Activated T-cell treated with anti-CD3 and anti-CD28 coated beads for 4 hours (primary cell): Measurements from ENCODE around the gene THSD8.

ENCODE experiments used
- DNase-seq: peaks from one replicate; pipeline ENCODE4 v3.0.0-alpha.2; 2020

Gene THSD8

GRCh38 chr19:12801466-12802266 lies at the start of gene THSD8, which contains the start of gene PRDX2:
Gene THSD8, plus strand, starts transcription at chr19:12802069. Its CDS starts 3 bp downstream, at chr19:12802072.
Gene PRDX2, minus strand, starts transcription at chr19:12801800. Its CDS starts 539 bp downstream, at chr19:12801261.
- peak; percentile 45 for DNase-seq

- DNase-seq = no peak
Measured at GRCh38 chr19:12754465-12755196, 47.2 kb upstream of the THSD8 start.

- DNase-seq = no peak
Measured at GRCh38 chr19:12756150-12756883, 45.6 kb upstream of the THSD8 start.

- no peak for DNase-seq
Measured at GRCh38 chr19:12757544-12758274, 44.2 kb upstream of the THSD8 start.

- DNase-seq = no peak
Measured at GRCh38 chr19:12759686-12760085, 42.2 kb upstream of the THSD8 start.

GRCh38 chr19:12763100-12763499 lies 38.8 kb upstream of the THSD8 start:
- DNase-seq = no peak

GRCh38 chr19:12764698-12765097 lies 37.2 kb upstream of the THSD8 start:
- DNase-seq = no peak

- DNase-seq = peak; percentile 58
Measured at GRCh38 chr19:12766051-12766521, 35.8 kb upstream of the THSD8 start.

- no peak for DNase-seq
Measured at GRCh38 chr19:12767150-12767549, 34.7 kb upstream of the THSD8 start.

- DNase-seq = no peak
Measured at GRCh38 chr19:12767666-12768065, 34.2 kb upstream of the THSD8 start.

- no peak for DNase-seq
Measured at GRCh38 chr19:12769689-12770088, 32.2 kb upstream of the THSD8 start.

- DNase-seq = no peak
Measured at GRCh38 chr19:12770922-12771321, 30.9 kb upstream of the THSD8 start.

GRCh38 chr19:12772323-12772722 lies 29.5 kb upstream of the THSD8 start:
- no peak for DNase-seq

GRCh38 chr19:12773571-12773970 lies 28.3 kb upstream of the THSD8 start:
- DNase-seq = no peak

GRCh38 chr19:12774588-12775555 lies 27.0 kb upstream of the THSD8 start, which contains the start of gene HOOK2:
Gene HOOK2, minus strand, starts transcription at chr19:12775552. Its CDS starts 103 bp downstream, at chr19:12775449.
- no peak for DNase-seq

GRCh38 chr19:12777217-12778016 lies 24.5 kb upstream of the THSD8 start:
- DNase-seq = peak; percentile 74

- no peak for DNase-seq
Measured at GRCh38 chr19:12778017-12778904, 23.6 kb upstream of the THSD8 start.

GRCh38 chr19:12778905-12779161 lies 23.0 kb upstream of the THSD8 start:
- DNase-seq = no peak
